ELF-1 (cell line): Measurements from ENCODE around the gene ANKFN1.
A peak's percentile ranks its signal among the peaks of the same experiment; 100 is the strongest.

Experiments
- DNase-seq: peaks from one replicate; pipeline ENCODE4 v3.0.0-alpha.2; 2016; ENCODE audit warnings: low read depth, low spot score

Gene ANKFN1

DNA sequence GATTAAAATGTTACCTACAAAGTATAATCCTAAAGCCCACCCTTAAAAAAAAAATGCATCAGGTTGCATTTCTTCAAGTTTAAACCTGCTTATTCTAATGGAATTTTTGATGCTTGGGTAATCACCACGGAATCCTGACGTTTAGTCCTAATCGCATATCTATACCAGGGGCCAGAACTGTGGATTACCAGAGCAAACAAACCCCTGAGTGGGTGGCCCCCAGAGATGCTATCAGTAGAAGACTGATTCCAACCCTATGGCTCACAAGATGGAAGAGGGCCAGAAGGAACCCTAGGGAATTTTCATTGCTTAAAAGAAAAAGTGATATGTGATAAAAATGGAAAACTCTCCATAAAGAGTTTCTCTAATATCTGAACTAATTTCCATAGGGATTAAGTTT is 288.0 kb downstream of the ANKFN1 start:
- no peak for DNase-seq

GRCh38 chr17:56445692-56446411 is 292.6 kb downstream of the ANKFN1 start:
- no peak for DNase-seq

DNA sequence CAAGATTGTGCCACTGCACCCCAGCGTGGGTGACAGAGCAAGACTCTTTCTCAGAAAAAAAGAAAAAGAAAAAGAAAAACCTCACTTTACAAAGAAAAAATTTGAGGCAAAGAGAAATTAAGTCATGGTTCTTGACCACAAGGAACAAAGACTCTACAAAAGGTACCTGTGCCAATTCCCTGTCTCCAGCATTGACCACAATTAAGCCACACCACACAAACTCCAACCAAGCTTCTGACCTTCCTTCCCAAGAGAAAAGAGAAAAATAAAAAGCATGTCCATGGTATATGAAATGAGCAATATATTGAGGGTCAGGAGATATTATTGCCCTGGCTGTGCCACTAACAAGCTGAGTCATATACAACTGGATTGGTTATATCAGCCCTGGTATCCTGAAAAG is 293.9 kb downstream of the ANKFN1 start:
- DNase-seq, result no peak

GRCh38 chr17:56448371-56448770 is 295.1 kb downstream of the ANKFN1 start:
- no peak for DNase-seq

GRCh38 chr17:56449176-56449575 is 295.9 kb downstream of the ANKFN1 start:
- no peak for DNase-seq

GRCh38 chr17:56451629-56452028 is 298.4 kb downstream of the ANKFN1 start:
- DNase-seq, result no peak

DNA sequence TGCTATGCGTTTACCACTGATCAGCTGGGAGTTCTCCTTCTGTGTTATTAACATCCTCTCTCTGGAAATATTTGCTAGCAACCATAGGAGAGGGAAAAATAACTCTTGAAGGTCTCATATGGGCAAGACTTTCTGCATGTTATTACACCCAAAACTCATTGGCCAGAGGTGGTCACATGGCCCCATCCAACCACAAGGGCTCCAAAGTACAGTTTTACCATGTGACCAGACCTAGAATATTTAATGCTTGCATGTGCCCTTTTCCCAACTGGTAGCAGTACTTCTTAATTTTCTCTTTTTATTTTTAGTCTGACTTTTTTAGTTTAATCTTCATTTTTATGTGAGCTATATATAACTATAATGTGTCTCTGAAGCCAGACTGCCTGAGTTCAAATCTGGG is 299.2 kb downstream of the ANKFN1 start:
- DNase-seq, result no peak

- no peak for DNase-seq
Measured at GRCh38 chr17:56457501-56457900, 304.2 kb downstream of the ANKFN1 start.

- DNase-seq, result no peak
Measured at GRCh38 chr17:56465886-56466285, 312.6 kb downstream of the ANKFN1 start.

DNA sequence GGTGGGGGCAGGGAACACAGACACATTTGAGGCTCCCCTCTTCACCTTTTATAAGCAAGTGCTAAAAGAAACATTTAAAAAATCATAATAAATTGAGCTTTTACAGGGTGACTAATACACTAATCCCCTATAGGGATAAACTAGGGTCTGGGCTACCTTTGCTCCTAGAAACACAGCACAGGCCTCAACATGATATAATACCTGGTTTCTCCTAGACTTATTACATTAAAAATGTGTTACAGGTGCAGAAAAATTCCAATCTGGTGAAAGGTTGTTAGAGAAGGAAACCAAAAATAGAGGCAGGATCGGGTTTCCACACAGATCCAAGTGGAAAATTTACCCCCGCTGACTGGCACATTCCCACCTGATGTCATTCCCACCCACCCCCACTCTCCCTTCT is 315.6 kb downstream of the ANKFN1 start:
- no peak for DNase-seq

DNA sequence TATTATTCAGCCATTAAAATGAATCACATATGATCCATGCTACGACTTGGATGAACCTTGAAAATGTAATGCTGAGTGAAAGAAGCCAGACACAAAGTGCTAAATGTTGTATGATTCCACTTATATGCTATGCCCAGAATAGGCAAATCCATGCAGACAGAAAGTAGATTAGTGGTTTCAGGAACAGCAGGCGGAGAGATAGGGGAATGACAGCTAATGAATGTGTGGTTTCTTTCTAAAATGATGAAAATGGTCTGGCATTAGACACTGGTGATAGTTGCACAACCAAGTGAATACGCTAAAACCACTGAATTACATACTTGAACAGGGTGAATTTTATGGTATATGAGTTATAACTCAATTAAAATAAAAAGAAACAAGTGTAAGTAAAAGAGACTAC is 318.4 kb downstream of the ANKFN1 start:
- no peak for DNase-seq

DNA sequence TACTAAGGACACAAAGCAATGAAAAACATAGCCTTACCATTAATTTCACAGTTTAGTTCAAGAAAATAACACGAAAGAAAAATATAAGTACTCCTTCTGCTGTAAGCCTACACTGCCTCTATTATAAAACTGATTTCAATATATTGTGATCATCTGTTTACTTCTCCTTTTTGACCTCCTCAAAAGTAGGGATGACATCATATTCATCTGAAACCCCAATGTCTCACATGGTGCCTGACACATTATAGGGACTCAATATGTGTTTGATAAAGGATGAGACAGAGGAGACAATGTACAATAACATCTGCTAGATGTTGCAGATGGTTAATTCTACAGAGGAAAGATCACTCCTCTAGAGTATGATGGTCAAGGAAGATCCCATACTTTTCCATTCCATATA is 321.8 kb downstream of the ANKFN1 start:
- DNase-seq, result no peak

DNA sequence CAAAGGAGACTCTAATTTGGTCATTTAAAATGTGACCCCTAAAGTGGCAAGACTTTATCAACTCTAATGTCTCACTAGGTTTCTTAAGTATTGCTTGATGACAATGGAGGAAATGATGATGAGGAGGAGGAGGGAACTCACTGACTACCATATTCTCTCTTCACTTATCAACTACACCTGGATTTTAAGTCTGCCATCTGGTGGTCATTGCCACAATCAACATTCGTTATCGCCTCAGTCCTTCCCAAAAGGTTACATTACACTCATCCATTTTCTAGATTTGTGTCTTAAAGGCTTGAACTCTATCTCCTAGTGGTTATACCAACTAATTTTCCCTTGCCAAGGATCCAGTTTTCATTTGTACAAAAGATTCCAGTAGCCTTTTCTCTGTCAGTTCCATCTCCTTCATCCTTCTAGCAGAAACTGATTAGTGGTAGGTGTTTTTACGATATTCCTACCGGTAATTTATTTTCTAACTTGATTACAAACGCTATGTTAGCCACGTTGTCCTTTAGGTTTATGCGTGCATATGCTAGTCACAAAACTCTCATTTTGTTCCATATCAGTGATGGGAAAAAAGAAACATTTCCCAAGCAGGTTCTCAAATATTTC is 325.7 kb downstream of the ANKFN1 start:
- DNase-seq, result peak; percentile 7

- no peak for DNase-seq
Measured at GRCh38 chr17:56480501-56480900, 327.2 kb downstream of the ANKFN1 start.

- no peak for DNase-seq
Measured at GRCh38 chr17:56481659-56482058, 328.4 kb downstream of the ANKFN1 start.

DNA sequence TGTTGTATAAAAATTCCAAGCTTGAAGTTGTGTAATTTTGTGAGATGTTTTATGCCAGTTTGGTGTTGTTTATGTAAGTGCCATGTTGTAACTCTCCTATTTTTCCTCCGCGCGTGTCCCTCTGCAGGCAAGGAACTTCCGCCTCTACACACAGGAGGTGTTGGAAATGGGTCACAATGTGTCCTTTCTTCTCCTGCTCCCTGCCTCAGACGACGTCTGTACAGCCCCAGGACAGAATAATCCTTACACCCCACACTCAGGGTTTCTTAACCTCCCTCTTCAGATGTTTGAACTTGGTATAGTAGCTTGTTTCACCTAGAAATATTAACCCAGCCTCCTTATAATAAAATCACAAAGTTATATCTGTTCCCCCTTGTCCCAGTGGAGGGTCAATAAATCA is 329.0 kb downstream of the ANKFN1 start:
- DNase-seq, result no peak

DNA sequence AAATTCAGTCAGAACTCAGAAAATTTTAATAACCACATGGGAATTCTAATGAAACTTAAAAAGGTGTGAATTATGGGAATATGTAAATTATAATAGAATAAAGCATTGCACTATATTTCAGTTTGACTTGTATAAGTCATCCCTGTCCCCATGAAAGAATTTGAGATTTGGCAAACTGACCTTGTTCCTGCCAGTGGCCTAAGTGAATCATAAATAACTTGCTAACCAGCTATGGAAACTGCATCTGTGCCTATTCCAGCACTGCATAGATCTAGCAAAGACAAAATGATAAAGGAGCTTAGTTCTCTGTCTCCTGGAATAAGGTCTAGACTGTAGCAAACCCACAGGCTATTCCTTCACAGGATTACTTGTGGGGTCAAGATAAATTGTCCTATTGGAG is 333.5 kb downstream of the ANKFN1 start:
- DNase-seq, result no peak

GRCh38 chr17:56488800-56489199 is 335.5 kb downstream of the ANKFN1 start:
- DNase-seq, result no peak

DNA sequence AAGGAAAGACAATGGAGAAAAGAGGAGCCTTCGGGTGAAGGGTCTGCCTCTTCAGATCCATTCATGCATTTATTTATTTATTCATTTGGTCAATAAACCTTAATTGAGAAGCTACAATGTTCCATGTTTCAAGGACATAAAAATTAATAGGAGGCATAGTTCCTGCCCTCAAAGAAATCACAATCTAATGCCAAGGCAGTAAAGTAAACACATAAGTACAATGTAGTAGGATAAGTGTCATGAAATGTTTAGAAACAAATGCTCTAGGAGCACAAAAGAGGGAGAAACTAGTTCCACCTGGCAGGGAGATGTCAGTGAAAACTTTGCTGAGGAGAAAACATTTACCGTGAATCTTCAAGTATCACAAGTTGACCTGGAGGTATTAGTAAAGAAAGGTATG is 336.7 kb downstream of the ANKFN1 start:
- DNase-seq, result no peak

- DNase-seq, result no peak
Measured at GRCh38 chr17:56495556-56495955, 342.3 kb downstream of the ANKFN1 start.

DNA sequence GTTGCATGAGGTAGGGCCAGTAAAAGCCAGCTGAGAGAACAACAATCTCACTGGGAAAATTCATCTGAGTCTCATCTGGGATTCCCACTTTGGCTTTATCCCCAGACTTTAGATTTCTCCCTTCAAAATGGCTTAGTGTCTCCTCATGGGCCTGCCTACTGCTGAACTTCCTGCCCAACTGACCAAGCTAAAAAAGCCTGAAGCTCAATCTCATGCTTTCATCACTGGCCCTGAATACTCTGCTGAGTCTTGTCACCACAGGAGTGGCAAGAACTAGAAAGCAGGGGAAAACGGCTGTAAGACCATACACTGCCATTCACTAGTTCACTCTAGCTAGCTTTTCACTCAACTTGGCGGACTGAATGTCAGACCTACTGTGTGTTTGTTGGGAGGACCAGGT is 343.9 kb downstream of the ANKFN1 start:
- no peak for DNase-seq

DNA sequence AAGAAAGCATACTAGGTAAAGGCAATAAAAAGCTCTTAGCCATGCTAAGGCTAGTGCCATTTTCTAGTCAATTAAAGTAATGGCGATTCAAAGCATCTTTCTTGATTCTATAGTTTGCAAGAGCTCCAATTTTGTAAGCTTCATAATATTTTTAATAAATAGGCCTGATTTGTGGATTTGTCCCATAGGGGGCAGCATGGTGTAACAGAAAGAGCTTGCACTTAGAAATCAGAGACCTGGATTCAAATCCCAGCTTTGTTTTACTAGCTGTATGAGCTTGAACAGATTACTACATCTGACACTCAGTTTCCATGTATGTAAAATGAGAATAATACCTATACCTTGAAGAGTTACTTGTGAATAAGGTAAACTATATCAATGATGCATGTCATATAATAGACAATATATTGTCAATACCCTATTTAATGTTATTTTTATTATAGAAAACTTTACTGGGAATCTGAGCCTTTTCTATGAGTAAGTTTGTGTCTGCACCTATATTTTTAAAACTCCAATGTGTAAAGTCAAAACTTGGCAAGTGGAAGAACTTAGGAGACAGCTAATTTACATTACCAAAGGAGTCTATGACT is 346.6 kb downstream of the ANKFN1 start:
- DNase-seq, result no peak

GRCh38 chr17:56502120-56502654 is 348.9 kb downstream of the ANKFN1 start:
- no peak for DNase-seq
